HG03159 (cell line): ENCODE results near the gene TUG1.

Experiments
- ATAC-seq: cut with Tn5 transposase; IDR thresholded peaks from one replicate; pipeline ENCODE4 v1.9.1; 2021; ENCODE audit warnings: mild to moderate bottlenecking, moderate library complexity; ENCODE audit not compliant: unreplicated experiment

TUG1 gene

GRCh38 chr22:30996462-30996861 is 27.4 kb downstream of the TUG1 start:
- no peak for ATAC-seq

DNA sequence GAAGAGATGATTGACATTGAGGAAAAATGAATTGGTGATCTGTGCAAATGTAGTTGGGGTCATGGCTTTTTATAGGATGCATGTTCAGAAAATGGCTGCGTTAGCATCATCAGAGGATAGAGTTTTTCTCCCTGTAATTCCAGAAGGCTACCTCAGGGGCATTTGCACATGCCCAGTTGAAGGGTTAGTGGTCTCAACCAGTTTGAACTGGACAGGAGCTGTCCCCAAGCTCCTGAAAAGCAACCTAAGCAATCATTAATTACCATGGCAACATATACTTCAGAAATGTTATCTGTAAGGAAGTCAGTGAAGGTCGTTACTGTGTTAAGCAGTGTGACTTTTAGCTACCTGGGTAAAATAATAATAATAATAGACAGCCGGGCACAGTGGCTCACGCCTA is 29.3 kb downstream of the TUG1 start:
- ATAC-seq: no peak

GRCh38 chr22:31001124-31001770 is 32.2 kb downstream of the TUG1 start:
- no peak for ATAC-seq

GRCh38 chr22:31005535-31005934 is 36.5 kb downstream of the TUG1 start:
- ATAC-seq: no peak

GRCh38 chr22:31019191-31019930 is 50.3 kb downstream of the TUG1 start:
- ATAC-seq: no peak

GRCh38 chr22:31020334-31020733 is 51.3 kb downstream of the TUG1 start:
- no peak for ATAC-seq

DNA sequence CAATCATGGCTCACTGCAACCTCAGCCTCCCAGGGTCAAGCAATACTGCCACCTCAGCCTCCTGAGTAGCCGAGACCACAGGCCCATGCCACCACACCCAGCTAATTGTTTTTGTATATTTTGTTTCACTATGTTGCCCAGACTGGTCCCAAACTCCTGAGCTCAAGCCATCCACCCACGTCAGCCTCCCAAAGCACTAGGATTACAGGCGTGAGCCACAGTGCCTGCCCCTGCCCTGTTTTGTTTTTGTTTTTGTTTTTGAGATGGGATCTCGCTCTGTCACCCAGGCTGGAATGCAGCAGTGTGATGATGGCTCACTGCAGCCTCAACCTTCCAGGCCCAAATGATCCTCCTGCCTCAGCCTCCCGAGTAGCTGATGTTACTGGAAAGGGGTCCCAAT is 53.5 kb downstream of the TUG1 start:
- ATAC-seq: no peak
